ENCODE data around the gene CDH9.

- TF ChIP-seq GATA3 (IDR thresholded peaks at IDR 0.05; ENCODE audit: low read depth, low read length) (no peak), GATA2 (IDR thresholded peaks at IDR 0.05; ENCODE audit: low read depth, low read length) (no peak)
Measured at GRCh38 chr5:27011274-27011673, 27.1 kb downstream of the CDH9 start.
